GM13977 (cell line): Measurements from ENCODE around the gene DCTN2.

Experiments
- DNase-seq: peaks from one replicate; pipeline ENCODE4 v3.0.0; 2012; ENCODE audit warnings: low spot score
- in situ Hi-C: fragments of 300-500 bp; cut with MboI; formaldehyde crosslinking; loops from one replicate; pipeline ENCODE4 v1.12.0; 2022; ENCODE audit warnings: low sequenced_read_pairs, low pct_unique_long_range_greater_than_20kb, mixed read lengths, inconsistent platforms; ENCODE audit not compliant: unreplicated experiment
- TF ChIP-seq, protein P1 (sequence below): IDR thresholded peaks from 2 replicates; pipeline ENCODE4 v1.5.1; 2012; ENCODE audit warnings: mild to moderate bottlenecking, control low read depth; ENCODE audit not compliant: insufficient read depth; ENCODE audit errors: extremely low read depth, missing control alignments

Gene DCTN2

GRCh38 chr12:57549909-57550640 is 3.1 kb upstream of the DCTN2 start, which contains the start of gene KIF5A:
KIF5A (plus strand) TSS chr12:57550044; CDS start chr12:57550272, 228 bp downstream.
- peak; percentile 72 for DNase-seq
- in situ Hi-C loops: no loop called here
- TF ChIP-seq, protein P1, sequence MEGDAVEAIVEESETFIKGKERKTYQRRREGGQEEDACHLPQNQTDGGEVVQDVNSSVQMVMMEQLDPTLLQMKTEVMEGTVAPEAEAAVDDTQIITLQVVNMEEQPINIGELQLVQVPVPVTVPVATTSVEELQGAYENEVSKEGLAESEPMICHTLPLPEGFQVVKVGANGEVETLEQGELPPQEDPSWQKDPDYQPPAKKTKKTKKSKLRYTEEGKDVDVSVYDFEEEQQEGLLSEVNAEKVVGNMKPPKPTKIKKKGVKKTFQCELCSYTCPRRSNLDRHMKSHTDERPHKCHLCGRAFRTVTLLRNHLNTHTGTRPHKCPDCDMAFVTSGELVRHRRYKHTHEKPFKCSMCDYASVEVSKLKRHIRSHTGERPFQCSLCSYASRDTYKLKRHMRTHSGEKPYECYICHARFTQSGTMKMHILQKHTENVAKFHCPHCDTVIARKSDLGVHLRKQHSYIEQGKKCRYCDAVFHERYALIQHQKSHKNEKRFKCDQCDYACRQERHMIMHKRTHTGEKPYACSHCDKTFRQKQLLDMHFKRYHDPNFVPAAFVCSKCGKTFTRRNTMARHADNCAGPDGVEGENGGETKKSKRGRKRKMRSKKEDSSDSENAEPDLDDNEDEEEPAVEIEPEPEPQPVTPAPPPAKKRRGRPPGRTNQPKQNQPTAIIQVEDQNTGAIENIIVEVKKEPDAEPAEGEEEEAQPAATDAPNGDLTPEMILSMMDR: peak; percentile 32

DNA sequence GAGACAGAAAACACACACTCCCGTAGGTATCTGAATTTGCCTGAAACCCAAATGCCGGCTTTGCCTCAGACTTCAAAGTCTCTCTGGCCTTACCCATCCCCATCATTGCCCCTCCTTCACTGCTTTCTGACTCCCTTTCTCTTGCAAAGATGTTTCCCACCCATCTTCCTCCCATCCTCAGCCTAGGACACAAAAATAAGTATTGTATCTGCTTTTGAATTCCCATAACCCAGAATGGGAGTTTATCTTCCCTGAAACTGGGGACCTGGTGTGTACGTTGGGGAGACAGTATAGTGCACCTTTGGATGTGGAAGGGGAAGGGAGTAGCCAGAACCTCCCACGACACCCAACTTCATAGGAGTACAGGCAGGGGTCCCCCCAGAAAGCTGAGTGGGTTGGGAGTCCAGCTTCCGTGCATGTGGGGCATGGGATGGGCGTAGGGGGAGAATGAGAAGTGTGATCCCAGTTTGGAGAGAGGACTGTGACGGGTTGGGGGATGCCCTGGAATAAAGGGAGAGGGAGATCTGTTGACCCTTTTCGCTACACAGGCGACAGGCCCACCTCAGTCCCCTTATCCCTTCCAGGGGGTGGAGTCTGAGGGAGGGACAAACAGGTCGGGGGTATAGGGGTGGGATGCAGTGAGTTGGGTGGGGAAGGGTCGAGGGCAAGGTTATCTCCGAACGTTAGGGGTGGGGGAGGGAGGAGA is 2.4 kb upstream of the DCTN2 start:
- DNase-seq: no peak
- in situ Hi-C loops: no loop called here
- TF ChIP-seq, protein P1: no peak

GRCh38 chr12:57548488-57548887 is 1.5 kb upstream of the DCTN2 start:
- TF ChIP-seq, protein P1: no peak

DNA sequence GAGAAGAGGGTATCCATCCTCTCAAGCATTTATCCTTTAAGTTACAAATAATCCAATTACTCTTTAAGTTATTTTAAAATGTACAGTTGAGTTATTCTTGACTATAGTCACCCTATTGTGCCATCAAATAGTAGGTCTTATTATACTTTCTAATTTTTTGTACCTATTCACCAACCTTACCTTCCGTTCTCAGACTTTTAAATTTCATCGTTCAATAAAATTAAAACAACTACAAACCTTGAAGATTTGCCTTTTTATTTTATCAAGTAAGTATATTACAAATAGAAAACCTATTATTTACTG is 972 bp upstream of the DCTN2 start:
- TF ChIP-seq, protein P1: no peak
- in situ Hi-C loops: no loop called here

More at GRCh38 chr12:57548488-57548887, 1.5 kb upstream of the DCTN2 start:
- in situ Hi-C loops: no loop called here
- DNase-seq: no peak

GRCh38 chr12:57547288-57548012 is 458 bp upstream of the DCTN2 start:
- no peak for DNase-seq
- in situ Hi-C loops: no loop called here
- TF ChIP-seq, protein P1: no peak

More for the DNA sequence above, 972 bp upstream of the DCTN2 start:
- DNase-seq: no peak

GRCh38 chr12:57545809-57546437 is 1.1 kb downstream of the DCTN2 start:
- TF ChIP-seq, protein P1: no peak
- DNase-seq: no peak
- in situ Hi-C loops: no loop called here
